Iris pigment epithelial cell (primary cell): ENCODE results near the gene ZNF132.
"Not testable (repeated sequence)": the region's sequence is repeated elsewhere in the genome, so short reads cannot be mapped to it uniquely, and the experiment has no call there.

ENCODE experiments used
- DNase-seq: peaks from one replicate; pipeline ENCODE4 v3.0.0-alpha.2; 2011; ENCODE audit warnings: low read depth

The ZNF132 gene

DNA sequence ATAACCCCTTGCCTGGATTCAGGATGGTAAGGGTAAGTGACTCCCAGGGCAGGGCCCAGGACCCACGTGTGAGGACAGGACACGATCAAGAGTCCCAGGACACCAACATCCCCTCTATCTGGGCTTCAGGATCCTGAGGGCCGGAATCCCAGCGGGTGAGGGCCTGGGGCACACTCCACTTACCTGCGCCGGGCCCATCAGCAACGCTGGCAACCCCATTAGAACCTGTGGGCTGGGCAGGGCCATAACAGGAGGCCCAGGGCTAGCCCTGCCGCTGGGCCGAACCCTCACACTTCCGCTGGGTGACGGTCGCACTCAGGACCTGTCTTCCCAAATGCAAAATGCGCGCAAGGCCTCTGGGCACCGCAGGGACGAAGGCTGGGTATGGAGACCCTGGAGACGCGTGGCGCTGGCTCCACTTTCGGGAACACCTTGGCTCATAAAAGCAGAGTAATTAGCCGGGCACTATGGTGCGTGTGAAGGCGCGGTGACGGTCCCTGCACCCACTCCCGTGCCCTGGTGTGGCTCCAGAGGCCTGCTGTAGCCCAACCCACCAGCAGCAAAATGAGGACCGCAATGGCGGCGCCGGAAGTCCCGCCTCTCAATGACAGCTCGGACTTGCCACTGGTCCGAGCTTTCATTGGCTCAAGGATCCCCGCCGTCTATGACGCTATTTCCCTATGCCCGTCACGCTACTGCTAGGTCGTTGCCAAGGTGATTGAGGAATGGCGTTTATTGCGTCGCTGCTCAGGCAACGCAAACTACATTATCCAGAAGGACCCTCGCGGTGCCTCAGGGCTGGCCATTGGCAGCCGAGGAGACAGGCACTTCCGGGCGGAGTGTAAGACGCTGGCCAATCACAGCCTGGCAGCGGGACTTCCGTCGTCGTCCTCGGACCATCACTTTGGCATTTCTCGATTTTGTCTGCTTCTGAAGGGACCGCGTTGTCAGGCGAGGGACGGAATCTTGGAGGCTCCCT lies at the start of gene ZNF132:
ZNF132 (minus strand) TSS at position 578 of the 979 bp plus-strand sequence; CDS start at position 246, 332 bp downstream.
- DNase-seq, result peak; percentile 100

DNA sequence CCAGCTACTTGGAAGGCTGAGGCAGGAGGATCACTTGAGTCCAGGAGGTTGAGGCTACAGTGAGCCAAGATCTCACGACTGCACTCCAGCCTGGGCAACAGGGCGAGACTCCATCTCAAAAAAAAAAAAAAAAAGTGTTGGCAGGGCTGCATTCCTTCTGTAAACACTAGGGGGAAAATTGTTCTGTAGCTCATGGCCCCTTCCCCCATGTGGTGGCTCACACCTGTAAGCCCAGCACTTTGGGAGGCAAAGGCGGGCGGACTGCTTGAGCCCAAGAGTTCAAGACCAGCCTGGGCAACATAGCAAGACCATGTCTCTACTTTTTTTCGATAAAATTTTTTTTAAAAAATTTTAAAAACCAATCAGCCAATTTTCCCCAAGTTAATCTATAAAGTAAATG lies 44.4 kb upstream of the ZNF132 start:
- DNase-seq, result not testable (repeated sequence)

DNA sequence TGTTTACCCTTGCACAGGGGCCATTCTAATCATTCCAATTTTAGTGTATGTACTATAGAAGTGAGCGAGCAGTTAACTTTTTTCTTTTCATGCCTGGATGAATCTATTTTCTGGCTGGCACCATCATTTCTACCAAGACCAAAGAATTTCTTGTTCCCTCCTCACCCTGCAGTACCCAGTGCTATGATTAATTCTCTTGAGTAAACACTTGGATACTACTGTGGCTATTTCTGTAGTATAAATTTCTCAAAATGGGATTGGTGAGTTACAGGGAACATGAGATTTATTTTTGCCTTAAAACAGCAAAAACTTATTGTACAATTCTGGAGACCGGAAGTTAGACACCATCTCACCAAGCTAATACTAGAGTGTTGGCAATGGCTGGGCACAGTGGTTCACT lies 43.8 kb upstream of the ZNF132 start:
- DNase-seq, result no peak

DNA sequence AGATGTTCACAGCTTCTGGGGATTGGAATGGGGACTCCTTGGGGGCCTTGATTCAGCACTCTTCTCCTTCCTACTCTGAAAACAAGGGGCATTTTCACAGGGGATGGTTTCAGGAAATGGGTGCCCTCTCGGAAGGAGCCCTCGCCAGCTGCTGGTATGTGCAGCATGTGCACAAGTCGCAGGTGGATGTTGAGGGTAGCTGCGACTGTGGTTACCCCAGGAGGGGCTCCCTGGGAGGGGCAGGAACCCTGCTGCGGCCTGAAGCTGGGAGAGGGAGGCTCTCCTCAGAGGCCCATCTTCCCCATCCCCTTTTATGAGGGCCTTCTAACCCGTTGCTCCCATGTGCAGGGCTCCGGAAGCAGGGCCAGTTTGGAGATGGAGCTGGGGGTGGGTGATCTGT lies 42.4 kb upstream of the ZNF132 start:
- no peak for DNase-seq

DNA sequence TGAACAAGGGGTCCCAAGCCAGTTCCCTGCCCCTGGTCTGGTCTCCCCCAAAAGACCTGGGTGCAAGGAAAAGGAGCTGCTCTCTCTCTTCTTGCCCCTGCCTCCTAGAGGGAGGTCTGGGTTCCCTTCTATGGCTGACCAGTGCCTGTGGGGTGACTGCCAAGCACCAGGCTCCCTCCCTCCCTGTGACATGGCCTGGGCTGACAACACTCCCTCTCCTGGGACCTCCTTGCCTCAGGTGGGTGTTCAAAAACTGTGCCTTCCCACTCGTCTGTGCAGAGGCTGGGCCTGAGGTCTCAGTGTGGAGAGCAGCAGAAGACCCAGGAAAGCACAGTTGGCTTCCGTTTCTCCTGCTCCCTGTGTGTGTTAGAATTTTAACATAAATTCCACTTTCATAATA lies 40.9 kb upstream of the ZNF132 start:
- no peak for DNase-seq

DNA sequence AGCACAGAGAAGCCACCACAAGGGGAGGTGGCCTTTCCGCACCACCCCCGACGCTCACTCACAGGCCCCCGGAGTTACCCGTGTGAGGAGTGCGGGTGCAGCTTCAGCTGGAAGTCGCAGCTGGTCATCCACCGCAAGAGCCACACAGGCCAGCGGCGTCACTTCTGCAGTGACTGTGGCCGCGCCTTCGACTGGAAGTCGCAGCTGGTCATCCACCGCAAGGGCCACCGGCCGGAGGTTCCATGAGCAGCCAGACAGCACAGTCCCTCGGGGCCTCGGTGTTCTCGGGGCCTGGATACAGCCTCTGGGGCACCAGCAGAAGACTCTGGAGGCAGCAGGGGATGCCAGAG lies 40.5 kb upstream of the ZNF132 start:
- DNase-seq, result no peak

DNA sequence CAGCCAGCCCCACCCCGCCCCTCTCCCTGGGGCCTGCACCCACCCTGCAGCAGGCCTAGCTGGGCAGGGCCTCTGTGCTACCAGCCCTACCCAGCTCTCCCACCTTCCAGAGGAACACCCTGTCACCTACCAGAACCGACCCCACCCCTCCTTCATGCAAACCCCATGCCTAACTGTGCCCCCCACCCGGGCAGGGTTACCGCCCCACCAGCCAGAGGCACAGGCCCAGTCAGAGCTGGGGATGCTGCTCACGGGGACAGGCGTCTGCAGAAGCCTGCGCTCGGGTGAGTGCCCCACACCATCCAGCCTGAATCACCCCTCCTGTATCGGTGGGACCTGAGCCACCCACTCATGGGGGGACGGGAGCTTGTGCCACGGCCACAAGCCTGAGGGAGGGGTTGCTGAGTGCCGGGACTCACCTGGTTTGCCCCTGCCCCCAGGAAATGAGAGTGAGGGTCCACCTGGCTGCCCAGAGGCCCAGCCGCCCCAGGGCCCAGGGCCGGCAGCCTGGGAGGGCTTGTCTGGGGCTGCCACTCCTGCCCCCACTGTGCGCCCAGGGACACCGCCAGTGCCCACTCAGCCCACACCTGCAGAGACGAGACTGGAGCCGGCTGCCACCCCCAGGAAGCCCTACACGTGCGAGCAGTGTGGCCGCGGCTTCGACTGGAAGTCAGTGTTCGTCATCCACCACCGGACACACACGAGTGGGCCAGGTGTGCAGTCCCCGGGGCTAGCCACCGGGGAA lies 40.0 kb upstream of the ZNF132 start:
- no peak for DNase-seq

DNA sequence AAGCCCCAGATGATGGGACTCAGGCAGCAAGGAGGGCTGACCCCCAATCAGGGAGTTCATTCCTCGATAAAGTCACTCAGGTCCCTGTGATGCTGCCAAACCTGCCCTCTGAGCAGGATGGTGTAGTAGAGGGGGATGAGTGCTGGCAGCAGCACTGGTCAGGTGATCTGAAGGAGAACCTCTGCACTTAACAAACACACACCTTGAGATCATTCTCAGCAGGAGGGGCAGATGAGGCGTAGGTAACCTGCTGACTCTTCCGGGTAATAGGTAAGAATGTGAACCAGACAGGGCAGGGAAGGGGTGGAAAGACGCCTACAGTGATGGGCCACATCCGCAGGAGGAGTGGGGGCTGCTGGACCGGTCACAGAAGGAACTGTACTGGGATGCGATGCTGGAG lies 39.4 kb upstream of the ZNF132 start:
- no peak for DNase-seq

DNA sequence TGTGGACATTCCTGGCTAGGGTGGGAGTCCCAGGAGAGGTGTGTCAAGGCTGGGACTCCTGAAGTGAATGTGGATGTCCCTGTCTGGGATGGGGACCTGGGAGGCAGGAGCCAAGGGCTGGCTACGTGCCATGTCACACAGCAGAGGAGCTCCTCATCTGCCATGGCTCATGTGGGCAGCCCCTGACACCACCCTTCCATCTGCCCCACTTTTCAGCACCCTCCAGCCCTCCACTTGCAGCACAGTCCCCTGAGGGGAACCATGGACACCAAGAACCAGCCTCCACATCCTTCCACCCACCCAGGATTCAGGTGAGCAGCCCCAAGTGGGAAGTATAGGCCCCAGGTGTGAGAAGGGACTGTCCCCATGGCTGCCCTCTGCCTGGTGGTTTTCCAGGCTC lies 37.9 kb upstream of the ZNF132 start:
- DNase-seq, result no peak

DNA sequence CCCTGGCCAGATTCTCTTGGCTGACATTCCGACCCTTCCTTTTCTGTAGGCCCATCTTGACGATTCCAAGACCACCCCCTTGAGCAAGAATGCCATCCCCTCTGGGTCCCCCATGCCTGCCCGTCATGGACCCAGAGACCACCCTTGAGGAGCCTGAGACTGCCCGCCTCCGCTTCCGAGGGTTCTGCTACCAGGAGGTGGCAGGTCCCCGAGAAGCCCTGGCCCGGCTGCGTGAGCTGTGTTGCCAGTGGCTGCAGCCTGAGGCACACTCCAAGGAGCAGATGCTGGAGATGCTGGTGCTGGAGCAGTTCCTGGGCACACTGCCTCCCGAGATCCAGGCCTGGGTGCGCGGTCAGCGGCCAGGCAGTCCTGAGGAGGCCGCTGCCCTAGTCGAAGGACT lies 37.2 kb upstream of the ZNF132 start:
- DNase-seq, result no peak

DNA sequence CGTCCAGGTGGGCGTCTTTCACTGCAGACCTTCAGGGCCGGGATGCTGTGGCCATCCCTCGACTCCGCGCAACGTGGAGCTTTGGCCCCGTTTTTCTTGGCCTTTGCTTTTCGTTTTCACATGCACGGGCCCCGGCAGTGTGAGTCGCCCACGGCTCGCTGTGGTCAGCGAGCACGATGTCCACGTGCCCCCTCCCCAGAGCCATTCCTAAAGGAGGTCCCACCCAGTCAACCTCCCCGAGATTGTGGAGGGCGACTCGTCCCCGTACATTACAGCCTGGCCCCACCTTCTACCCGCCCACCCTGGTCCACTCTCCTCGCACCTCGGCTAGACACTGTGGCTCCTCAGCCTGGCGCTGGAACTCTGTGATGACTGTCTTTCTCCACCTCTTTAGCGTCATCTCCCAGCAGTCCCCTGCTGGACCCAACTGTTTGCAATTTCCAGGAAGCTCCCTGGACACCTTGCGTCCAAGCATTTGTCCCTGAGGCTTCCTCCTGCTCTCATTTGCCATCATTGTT lies 36.6 kb upstream of the ZNF132 start:
- peak; percentile 18 for DNase-seq

DNA sequence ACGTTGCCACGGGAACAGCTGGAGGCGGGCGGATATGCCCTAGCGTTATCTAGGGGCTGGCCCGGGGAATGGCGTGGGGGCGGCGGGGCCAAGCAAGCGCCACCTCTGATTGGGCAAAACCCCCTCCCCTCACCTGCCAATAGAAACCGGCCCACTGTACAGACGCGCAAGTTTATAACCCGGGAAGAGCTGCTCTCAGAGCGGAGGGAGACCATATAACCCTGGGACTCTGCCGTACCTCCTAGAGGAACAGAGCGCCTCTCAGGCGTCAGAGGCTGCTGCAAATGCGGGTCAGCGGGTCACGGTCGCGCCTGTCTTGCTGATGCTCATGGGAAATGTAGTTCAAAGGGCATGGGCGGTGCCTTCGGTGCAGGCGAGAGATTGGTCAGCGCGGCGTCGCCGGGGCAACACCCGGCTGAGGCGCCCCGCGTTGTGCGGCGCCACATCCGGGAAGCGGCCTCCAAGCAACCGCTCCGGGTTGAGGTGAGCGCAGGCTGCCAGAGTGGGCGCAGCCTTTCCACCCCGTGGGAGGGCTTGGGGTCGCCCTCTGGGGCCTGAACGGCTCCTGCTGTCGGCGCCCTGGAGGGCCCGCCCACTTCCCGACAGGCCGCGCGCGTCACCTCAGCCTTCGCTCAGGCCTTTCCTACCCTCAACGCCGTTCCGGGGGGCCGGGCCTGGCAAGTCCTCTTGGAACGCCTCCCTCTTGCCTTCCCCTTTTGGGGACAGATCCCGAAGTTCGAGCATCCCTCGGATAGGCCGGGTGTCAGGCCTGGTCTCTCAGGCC lies 36.0 kb upstream of the ZNF132 start, which contains the start of gene ZNF446:
ZNF446 (plus strand) TSS at position 639 of the 784 bp plus-strand sequence. CDS start 867 bp downstream, outside the sequence.
- peak; percentile 98 for DNase-seq

DNA sequence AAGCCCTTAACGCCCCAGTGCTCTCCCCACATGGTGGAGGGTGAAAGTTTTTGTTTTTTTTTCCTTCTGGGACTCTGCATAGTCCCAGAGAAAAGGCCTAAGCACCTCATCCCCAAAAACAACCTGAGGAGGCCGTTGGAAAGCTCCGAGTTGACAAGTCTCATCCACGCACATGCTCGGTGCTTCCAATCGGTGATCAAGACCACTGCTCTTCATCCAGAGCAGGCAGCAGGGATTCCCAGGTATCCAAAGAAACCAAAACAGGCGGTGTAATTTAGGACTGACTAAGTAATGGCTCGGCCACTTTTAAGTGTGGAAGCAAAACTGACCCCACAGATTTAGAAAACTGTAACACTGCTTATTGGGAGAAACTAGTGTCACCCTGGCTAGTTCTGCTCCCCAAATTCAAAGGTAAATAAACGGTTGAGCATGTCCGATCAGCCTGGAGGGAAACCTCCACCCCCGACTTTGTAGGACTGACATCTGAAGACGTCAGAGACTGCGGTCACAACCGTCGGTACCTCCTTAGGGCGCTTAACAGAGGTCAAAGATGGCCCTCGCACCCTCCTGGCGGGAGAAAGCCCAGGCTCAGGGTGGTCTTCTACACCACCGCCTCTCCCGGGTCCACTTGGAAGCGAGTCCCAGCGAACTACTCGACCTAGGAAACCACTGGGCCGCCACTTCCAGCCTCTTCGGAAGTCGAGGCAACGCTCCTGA lies 35.2 kb upstream of the ZNF132 start:
- no peak for DNase-seq

DNA sequence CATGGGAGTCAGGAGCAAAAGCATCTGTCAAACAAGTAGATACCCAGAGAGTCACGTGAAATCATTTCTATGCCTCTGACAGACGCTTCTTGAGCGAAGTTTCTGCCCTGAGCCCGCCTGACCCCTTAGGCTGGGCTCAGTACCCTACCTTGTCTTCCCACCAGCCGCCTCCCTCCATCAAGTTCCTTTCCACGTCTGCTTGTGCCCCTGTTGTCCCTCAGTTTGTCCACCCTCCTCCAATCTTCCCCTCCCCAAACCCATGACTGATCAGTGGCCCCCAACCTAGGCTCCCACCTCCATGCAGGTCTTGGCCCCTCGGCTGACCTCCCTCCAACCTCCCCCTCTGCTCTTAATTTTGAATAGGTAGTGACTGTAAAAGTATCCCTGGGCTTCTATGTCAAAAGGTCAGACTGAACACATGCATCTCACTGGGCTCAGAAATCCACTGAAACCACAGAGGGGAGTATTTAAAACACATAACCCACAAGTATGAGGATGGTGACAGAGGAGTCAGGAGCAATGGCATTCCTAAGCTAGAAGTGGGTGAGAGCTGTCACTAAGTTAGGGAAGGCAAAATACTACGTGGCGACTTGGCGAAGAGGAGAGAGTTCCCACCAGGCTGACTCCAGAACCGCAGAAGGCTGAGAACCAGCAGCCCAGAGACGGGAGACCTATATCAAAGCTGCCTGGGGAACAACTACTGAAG lies 34.5 kb upstream of the ZNF132 start:
- DNase-seq, result peak; percentile 76

DNA sequence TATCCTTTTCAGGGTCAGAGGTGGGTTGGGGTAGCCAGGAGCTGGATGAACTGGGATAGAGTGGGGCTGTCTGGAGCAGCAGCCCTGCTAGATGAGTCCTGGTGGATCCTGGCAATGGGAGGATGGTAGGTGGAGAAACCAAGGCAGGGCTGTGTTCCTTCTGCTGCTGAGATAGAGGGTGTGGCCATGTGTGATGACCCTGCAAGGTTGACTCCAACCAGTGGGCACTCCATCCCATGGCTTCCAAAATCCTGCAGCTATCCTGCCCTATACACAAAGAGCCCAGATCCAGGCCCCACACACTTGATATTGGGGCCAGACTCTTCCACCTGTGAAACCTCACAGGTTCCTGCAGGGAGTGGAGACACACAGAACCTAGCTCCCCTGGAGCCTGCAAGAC lies 33.8 kb upstream of the ZNF132 start:
- DNase-seq, result no peak

DNA sequence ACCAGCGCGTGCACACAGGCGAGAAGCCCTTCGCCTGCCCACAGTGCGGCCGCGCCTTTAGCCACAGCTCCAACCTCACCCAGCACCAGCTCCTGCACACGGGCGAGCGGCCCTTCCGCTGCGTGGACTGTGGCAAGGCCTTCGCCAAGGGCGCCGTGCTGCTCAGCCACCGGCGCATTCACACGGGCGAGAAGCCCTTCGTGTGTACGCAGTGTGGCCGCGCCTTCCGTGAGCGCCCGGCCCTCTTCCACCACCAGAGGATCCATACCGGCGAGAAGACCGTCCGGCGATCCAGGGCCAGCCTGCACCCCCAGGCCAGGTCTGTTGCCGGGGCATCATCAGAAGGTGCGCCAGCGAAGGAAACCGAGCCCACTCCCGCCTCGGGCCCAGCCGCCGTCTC lies 31.8 kb upstream of the ZNF132 start:
- no peak for DNase-seq

DNA sequence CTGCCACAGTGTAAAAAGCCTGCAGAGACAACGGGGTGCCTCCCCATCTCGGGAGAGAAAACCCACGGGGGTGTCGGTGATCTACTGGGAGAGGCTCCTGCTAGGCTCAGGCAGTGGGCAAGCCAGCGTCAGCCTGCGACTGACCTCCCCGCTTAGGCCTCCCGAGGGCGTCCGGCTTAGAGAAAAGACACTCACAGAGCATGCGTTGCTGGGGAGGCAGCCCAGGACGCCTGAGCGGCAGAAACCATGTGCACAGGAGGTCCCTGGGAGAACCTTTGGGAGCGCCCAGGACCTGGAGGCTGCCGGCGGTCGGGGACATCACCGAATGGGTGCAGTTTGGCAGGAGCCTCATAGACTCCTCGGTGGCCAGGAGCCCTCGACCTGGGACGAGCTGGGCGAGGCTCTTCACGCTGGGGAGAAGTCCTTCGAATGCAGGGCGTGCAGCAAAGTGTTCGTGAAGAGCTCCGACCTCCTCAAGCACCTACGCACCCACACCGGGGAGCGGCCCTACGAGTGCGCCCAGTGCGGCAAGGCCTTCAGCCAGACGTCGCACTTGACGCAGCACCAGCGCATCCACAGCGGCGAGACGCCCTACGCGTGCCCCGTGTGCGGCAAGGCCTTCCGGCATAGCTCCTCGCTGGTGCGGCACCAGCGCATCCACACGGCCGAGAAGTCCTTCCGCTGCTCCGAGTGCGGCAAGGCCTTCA lies 31.0 kb upstream of the ZNF132 start:
- DNase-seq, result not testable (repeated sequence)

DNA sequence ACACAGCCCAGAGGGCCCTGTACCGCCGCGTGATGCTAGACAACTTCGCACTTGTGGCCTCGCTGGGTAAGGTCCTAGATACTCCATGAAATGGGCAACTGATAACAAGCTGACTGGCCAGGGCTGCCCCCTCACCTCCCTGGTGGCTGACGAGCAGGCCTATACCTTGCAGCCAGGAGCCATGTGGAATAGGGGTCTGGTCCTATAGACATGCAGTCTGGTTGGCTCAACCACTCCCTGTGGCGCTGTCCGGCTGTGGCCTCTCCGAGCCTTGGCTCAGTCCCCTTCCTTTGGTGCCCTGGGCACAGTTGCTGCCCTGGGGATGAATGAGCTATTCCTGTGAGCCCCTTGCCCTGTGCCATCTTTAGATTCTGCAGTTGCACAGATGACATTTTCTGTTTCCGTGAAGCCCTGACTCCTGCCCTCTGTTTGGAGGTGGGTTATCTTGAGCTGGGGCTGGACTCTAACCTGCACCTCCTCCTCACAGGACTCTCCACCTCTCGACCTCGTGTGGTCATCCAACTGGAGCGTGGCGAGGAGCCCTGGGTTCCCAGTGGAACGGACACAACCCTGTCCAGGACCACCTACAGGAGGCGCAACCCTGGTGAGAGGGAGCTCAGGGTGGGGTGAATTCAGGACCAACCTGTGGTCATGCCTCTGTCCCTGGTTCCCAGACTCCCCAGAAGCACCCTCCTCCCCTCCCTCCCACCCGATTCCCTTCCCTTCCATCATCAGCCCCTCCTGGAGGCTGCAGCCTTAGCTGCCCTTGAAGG lies 29.5 kb upstream of the ZNF132 start:
- no peak for DNase-seq

DNA sequence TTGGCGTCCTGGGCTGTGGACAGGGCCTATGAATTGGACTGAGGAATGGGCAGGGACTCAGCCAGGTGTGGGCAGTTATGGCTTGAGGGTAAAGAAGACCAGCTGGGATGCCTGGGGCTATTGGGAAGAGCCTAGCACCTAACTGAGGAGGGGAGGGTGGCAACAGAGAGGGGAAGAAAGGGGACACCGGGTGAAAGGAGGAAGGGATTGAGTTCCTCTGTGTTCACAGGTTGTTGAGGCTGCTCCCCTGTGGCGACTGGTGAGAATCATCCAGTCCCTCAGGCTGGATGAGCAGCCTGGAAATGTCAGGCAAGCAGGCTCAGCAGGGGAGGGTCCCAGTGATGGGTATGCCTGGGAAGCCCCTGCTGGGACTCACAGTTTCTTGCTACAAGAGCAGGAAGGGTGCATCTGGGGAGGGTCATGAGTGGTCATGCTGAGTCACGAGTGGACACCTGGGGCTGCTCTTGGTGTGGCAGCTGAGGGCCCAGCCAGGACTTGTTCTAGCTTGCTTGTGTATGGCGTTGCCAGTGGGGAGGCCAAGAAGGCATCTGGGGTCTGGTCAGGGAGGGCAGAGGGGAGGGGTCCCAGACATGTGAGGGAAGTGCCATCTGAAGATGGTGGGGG lies 28.4 kb upstream of the ZNF132 start:
- no peak for DNase-seq
